Jurkat, Clone E6-1 (cell line): ENCODE data around the gene SPACA4.
"Not testable (repeated sequence)": the region's sequence is repeated elsewhere in the genome, so short reads cannot be mapped to it uniquely, and the experiment has no call there.

Experiments
- DNase-seq: peaks from one replicate; pipeline ENCODE4 v3.0.0-alpha.2; 2011; ENCODE audit warnings: low read depth, low spot score
- H3K4me3 ChIP-seq: 2 replicates; pipeline ENCODE4 v1.5.1; 2011; ENCODE audit warnings: mild to moderate bottlenecking, low read length, control low read depth, moderate library complexity

SPACA4 gene

DNA sequence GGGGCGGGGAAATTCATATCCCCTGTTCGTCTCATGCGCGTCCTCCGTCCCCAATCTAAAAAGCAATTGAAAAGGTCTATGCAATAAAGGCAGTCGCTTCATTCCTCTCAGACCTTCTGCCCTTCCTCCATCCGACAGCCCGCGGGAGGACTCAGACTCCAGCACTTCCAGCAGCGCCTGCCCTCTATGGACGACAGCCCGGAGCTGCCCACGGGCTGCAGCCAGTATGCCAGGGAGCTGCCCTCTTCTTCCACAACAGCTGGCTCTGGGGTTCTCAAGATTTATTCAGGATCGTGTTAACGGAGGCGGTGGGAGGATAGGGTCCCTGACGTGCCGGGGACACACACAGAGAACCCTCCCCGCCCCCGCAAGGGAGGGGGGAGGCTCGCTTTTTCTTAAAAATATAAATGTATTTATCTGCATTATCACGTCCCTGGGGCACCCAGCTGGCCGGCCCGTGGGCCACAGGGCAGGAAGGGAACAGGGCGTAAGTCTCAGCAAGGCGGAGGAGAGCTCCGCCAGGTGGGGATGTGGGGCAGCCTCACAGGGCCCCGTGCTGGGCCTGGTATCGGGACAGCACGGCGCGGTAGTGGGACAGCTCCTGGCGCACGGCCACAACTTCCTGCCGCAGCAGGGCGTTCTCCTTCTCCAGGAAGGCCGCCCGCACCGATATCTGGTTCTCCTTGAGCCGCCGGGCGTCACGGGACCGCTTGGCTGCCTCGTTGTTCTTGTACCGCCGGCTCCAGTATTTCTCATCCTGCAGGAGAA is 23.9 kb downstream of the SPACA4 start:
- H3K4me3 ChIP-seq: no peak overlapping the region
- no peak for DNase-seq

DNA sequence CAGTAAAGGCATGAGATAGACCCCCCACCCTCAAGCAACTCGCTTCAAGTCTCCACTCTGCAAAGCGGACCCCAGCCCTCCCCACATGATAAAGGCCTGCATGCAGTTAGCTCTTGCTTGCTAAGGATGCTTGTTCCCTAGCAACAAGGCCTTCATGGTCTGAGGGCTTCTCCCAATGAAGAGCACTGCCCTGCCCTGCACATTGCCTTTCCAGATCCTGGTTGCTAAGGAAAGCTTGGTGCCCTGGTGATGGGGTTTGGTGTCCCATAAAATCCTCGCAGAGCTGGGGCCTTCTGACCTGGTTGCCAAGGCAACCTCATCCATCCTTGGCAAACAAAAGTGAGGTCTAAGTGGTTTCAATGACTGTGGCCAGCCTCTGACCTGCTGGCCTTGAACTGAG is 24.7 kb downstream of the SPACA4 start:
- H3K4me3 ChIP-seq: no peak overlapping the region
- no peak for DNase-seq

DNA sequence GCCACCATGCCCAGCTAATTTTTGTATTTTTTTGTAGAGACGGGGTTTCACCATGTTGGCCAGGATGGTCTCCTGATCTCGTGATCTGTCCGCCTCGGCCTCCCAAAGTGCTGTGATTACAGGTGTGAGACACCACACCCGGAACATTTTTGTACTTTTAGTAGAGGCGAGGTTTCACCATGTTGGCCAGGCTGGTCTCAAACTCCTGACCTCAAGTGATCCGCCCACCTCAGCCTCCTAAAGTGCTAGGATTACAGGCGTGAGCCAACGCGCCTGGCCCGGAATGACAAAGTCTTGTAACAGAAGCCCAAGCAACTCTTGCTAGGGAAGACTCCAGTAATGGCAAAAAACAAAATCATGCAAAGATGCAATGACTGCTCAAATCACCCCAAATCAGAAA is 25.7 kb downstream of the SPACA4 start:
- not testable (repeated sequence) for DNase-seq

DNA sequence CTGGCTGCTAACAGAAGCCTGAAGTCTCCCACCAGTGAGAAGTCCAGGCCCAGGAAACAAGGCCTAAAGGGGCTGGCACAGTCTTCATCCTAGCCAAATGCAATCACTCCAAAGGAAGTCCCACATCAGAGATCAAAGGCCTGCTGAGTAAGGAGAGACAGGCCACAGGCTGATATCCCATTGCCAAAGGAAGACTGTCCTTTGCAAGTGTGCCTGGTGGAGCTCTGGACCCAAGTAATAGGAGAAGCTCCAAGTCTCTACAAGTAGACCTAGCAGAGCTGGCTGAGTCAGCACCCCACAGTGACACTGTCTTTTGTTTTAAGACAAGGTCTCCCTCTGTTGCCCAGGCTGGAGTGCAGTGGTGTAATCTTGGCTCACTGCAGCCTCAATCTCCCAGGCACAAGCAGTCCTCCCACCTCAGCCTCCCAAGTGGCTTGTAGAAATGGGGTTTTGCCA is 26.2 kb downstream of the SPACA4 start:
- no peak overlapping the region for H3K4me3 ChIP-seq
- DNase-seq: no peak

More for the DNA sequence above, 25.7 kb downstream of the SPACA4 start:
- H3K4me3 ChIP-seq: not testable (repeated sequence)

DNA sequence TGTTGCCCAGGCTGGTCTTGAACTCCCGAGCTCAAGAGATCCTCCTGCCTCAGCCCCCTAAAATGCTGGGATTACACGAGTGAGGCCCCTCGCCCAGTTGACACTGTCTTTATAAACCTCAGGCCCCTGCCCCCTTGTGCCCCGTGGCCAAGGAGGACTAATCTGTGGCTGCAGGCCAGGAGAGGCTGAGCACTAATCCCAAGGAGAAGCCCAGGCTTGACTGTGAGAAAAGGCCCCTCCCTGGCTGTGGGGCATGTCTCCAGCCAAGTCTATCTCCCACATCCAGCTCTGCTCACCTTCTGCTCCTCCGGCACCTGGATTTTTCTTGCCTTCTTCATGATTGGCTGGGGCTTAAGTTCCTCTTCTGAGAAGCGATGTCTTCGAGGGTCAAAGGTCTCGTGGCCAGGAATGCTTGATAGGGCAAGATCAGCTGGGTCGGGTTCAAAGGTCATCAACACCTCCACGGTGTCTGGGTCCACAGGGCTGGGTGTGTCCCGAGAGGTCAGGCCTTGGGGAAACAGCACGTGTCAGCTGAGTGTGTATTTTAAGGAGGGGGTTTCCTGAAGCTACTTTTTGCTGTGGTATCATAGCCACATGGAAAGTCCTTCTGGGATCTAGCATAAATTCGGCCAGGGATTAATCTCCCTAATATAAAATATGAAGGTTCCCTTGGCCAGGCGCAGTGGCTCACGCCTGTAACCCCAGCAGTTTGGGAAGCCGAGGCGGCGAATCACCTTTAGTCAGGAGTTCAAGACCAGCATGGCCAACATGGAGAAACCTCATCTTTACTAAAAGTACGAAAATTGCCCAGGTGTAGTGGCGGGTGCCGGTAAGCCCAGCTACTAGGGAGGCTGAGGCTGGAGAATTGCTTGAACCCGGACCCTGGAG is 26.9 kb downstream of the SPACA4 start:
- peak overlapping the region; percentile 64 for H3K4me3 ChIP-seq

DNA sequence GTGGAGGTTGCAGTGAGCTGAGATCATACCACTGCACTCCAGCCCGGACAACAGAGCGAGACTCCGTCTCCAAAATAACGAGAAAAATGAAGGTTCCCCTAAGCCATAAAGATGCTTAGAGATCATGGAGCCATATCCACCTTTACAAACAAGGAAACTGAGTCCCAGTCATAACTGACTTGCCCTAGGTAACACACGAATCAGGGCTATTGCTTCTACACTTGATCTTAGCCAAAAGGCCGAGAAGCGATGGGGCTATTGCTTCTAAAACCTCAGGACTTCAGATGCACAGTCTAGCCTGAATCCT is 27.4 kb downstream of the SPACA4 start:
- peak overlapping the region; percentile 64 for H3K4me3 ChIP-seq
- DNase-seq: no peak

More for the DNA sequence above, 26.9 kb downstream of the SPACA4 start:
- DNase-seq: no peak

DNA sequence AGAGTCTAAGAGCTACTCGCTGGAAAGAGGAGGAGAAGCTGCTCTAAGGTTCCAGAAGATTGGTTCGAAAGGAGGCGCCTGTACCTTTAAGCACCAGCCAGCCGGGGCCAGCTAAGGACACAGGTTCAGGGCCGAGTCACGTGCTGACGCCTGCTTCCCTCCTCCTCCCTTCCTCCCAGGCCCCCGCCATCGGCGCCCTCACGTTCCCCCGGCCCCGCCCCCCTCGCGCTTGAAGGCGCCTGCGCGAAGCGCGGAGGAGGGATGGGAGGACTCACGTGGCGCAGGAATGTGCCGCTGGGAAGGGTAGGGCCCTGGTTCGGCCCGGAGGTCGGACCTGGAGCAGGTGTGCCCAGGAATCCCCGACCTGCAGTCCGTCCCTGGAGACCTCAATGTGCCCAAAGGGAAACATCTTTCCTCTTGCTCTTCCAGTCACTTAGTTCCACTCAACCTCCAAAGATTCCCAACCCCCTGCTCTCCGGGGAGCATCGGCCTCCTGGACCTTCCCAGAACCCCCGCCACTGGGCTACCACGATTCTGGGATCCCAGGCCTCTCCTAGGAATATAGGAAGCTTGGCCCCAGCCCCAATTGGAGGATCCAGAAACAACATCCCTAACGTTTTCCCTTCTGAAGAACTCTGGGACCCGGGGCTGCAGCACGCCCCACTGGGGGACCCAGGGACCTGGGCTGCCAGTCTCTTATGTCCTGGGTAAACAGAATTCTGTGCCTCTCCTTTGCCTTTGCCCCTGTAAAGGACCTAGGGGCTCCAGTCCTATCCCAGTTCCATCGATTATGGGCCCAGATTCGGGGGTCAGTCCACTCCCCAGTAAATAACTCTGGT is 28.1 kb downstream of the SPACA4 start:
- DNase-seq: peak; percentile 95
- H3K4me3 ChIP-seq: peak overlapping the region; percentile 64

DNA sequence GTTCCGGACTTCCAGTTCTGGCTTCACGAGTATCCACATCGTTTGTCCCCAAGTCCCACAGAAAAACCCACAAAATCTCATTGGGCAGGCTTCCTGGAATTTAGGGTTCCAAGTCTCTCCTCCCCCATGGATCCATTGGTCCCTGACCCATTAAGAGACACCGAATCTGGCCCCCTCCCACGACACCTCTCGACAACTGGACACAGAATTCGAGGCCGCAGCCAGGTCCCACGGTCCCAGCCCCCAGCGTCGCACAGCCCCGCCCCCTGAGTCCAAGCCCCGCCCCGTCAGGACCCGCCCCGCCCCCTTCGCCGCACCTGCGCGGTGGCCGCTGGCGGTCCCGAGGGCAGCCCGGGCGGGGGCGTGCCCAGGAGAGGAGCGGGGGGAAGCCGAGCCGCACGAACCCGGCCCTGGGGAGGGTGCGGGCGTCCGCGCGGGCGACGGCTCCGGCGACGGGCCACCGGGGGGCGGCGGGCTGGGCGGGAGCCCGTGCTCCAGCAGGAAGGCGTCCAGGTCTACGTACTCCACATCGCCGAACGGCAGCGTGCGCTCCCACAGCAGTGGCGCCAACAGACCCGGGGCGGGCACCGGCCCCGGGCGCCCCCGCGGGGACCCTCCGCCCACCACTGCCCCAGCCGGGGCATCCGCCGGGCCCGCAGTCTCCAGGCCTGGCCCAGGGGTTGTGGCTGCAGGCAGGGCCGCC is 28.9 kb downstream of the SPACA4 start:
- H3K4me3 ChIP-seq: peak overlapping the region; percentile 76
- DNase-seq: no peak

DNA sequence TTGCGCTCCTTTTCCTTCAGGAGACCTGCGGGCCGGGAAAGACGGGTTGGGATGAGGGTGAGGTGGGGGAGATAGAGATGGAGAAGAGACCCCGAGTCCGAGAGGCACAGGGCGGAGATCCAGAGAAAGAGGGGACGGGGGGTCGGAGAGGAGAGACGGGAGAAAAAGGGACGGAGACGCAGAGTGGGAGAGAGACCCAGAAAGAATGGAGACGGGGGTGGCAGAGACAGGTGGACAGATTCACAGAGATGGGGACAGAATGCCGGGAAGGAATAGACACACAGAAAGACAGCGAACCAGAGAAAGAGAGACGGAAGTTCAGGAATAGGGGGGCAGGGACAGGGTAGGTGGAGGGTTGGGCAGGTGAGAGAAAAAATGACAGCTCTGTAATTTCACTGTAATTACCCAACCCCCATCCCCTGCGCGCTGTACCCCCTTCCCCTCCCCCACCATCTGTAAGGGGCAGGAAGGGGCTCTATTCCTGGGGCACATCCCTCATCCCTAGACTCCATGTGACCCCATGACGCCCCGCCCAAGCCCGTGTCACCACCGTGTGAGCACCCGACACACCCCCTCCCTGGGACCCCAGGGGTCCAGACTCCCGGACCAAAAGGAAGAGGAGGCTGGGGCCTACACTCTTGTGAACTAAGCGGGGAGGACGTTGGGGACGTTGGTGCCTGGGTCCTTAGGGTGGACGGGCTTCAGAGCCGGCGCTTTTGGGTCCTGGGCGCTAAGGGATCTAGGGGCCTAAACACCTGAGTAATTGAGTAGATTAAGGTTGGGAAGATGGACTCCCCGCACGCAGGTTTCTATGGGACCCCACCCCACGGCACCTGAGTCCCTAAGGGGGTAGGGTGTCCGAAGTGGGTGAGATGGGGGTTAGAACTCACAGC is 29.7 kb downstream of the SPACA4 start:
- no peak for DNase-seq
- peak overlapping the region; percentile 76 for H3K4me3 ChIP-seq

DNA sequence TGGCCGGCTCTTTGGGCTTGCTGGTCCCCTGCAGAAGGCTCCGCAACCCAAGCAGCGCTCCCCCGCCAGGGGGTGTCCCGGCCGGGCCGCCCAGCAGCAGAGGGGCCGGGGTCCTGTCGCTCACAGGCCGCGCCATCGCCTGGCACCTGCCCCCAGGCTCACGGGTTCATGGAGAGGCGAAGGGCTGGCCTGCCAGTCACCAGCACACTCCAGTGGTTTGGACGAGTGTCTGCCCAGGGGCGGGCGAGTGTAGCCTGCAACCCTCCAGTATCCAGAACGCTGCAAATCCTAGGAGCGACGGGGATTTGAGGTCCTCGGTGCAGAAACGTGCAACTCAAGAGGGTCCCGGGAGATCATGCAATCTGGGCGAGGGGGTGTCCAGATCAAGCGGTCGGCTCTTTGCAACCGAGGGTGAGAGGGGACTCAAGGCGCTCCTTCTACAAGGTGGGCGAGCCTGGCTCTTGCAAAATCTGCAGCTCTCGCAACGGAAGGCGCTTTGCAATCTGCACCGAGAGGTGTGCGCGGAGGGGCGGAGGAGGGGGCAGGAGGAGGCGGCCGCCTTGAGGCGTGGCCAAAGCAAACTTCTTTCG is 30.4 kb downstream of the SPACA4 start, which contains the start of gene DBP:
DBP (minus strand) TSS at position 521 of the 590 bp plus-strand sequence; CDS start at position 136, 385 bp downstream.
- DNase-seq: no peak
- peak within 1 kb of the TSS; percentile 76 for H3K4me3 ChIP-seq

DNA sequence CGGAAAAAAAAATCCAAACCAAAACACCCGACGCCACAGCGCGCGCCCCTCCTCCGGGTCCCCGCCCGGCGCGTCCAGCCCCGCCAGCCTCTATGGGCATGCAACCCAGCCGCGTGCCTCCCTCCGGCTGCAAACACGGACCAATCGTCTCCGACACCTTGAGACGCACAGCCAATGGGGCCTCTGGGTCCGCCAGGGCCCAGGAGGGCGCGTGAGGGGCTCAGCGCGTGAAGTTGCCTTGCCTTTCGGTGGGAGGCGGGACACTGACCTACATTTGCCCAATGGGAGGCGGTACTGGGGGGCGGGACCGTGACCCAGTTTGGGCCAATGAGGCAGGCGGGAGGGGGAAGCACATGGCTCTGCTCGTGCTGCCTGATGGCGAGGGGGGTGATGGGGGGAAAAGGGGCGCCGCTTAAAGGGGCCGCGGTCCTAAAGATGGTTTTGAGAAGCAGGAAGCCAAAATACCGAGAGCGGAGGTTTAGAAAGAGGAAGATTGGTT is 31.0 kb downstream of the SPACA4 start:
- DNase-seq: peak; percentile 99
- peak overlapping the region; percentile 76 for H3K4me3 ChIP-seq

DNA sequence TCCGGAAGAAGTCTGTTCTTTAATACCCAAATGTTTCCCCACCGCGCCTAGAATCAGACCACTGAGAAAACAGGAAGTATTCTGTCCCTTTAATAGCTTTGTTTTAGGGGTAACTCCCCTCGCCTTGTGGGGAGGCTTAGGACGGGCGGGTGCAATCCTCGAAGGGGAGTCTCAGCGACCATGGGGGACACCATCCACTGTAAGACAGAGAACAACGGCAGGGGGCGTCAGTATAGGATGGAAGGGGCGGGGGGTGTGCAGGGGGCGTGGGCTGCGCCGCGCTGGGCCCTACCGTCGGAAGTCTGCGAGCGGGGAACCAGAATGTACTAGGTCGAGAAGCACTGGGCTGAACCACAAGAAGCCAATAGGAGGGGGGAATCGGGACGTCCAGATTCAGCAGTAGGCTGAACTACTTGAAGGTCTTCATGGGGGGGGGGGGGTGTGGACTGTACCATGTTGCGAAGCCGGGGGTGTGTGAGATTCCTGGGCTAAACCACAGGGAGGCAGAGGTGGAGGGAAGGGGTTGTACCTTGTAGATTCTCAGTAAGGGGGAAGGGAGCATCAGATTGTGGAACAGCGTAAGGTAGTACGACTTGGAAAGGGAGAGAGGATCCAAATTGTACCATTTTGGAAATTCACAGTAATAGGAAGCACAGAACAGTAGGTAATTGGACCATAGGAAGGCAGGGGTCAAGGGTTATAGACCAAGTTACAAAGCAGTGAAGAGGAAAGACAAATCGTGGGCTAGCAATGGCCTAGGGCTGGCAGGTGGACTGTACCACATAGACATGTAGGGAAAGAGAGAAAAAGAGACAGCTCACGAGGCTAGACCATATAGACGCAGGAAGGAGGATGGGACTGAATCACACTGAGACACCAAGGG is 31.6 kb downstream of the SPACA4 start:
- H3K4me3 ChIP-seq: peak overlapping the region; percentile 57
- peak; percentile 96 for DNase-seq

DNA sequence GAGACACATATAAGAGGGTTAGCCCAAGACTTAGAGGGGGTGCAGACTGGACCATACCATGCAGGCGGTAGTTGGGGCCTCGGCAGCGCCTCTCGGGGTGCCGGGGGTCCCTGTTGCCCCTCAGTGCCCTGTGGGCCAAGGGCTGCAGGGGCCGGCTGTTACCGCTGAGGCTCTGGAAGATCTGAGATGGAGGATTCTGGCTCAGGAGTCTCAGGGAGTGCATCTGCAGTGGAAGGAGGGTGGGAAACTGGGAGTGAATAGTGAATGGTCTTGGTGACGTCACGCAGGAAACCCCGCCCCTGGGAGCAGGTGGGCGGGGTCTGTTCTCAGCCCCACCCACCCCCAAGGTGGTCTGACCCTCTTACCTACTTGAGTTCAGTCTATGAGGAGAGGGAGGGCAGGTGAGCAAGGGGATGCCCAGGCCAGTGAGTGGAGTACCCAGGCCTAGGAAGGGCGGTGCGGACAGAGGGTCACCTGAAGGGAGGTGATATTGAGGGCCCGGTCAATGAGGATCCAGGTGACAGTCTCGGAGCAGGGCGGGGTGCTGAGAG is 32.4 kb downstream of the SPACA4 start:
- peak overlapping the region; percentile 57 for H3K4me3 ChIP-seq
- DNase-seq: no peak

DNA sequence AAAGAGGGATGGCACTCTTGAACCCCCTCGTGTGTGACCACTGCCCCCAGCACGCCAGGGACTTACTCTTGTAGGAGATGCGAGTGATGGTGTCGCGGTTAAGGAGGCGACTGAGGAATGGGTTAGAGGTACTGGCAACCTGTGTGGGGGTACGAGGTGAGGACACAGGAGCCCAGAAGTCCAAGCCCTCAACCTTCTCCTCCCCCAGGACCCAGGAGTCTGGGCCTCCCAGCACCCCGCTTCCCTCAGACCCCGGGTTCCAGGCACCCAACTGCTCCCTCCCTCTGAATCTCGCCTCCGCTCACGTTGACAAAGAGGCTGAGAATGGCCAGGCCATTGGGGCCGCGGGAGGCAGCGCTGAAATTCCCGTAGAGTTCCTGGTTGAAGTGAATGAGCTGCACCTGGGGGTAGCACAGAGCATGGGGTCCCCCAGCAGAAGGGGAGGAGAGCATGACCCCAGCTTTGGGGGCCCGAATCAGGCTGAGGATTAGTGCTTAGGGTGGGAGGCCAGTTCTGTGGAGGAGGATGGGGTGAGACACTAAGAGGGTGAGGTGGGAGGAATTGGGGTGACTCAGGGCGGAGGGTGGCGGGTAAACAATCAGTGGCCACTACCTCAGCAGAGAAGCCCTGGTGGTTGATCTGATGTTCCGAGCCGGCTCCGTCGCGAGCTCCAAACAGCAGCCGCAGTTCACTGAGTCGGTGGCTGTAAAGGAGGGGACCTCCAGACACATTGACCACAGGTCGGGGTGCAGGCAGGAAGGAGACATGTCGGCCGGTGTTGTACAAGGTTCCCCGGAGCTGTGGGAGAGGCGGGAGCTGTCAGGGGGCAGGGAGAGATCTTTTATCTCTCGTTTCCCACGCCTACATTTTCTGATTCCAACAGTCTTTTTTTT is 33.2 kb downstream of the SPACA4 start:
- no peak for DNase-seq
- no peak overlapping the region for H3K4me3 ChIP-seq

DNA sequence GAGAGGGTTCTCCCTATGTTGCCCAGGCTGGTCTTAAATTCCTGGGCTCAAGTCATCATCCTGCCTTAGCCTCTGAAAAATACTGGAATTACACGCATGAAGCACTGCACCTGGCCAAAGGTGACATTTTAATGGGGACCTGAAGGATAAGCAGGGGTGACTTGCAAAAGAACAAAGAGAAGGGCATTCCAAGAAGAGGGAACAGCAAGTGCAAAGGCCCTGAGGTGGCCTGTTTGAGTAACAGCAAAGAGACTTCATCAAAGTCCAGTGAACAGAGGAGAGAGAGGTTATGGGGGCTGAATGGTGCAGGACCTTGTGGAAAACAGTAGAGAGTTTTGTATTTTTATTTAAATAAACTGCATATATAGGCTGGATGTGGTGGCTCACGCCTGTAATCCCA is 35.3 kb downstream of the SPACA4 start:
- no peak overlapping the region for H3K4me3 ChIP-seq
- DNase-seq: no peak
